CD4-positive, alpha-beta T cell treated with Interleukin-1 beta for 1 hour (primary cell): ENCODE measurements around the gene MORN3.
A peak's percentile ranks its signal among the peaks of the same experiment; 100 is the strongest.
"Not testable (repeated sequence)": the region's sequence is repeated elsewhere in the genome, so short reads cannot be mapped to it uniquely, and the experiment has no call there.

Source experiments
- DNase-seq, 2 donors: peaks; one replicate each; pipeline ENCODE4 v3.0.0-alpha.2; 2020 to 2022

MORN3 gene

GRCh38 chr12:121688966-121689365 lies 19.5 kb upstream of the MORN3 start:
- DNase-seq: no peak

DNA sequence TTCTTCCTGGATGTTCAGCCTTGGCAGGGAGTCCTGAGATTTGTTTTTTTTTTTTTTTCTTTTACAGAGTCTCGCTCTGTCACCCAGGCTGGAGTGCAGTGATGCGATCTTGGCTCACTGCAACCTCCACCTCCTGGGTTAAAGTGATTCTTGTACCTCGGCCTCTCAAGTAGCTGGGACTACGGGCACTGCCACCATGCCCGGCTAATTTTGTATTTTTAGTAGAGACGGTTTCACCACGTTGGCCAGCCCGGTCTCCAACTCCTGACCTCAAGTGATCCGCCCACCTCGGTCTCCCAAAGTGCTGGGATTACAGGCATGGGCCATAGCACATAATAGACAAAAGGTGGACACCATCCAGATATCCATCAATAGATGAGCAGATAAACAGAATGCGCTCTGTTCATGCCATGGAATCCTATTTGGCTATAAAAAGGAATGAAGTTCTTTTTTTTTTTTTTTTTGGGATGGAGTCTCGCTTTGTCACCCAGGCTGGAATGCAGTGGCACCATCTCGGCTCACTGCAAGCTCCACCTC lies 10.3 kb upstream of the MORN3 start:
- DNase-seq: not testable (repeated sequence)

- no peak for DNase-seq
Measured at GRCh38 chr12:121678716-121679300, 9.4 kb upstream of the MORN3 start.

GRCh38 chr12:121678305-121678704 lies 8.9 kb upstream of the MORN3 start:
- DNase-seq: no peak

DNA sequence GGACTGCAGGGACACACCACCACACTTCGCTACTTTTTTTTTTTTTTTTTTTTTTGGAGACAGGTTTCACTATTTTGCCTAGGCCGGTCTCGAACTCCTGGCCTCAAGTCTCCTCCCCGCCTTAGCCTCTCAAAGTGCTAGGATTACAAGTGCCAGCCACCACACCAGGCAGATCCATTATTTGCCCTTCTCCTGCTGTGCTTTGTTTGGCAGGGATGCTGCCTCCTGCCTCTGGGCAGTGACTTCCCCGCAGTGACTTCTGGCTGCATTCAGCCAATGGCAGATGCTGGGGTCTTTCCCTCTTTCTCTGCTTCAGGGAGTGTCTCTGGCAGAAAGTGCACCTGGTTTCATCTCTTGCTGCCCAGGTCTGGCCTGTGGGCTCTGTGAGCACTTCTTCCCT lies 6.7 kb upstream of the MORN3 start:
- no peak for DNase-seq

DNA sequence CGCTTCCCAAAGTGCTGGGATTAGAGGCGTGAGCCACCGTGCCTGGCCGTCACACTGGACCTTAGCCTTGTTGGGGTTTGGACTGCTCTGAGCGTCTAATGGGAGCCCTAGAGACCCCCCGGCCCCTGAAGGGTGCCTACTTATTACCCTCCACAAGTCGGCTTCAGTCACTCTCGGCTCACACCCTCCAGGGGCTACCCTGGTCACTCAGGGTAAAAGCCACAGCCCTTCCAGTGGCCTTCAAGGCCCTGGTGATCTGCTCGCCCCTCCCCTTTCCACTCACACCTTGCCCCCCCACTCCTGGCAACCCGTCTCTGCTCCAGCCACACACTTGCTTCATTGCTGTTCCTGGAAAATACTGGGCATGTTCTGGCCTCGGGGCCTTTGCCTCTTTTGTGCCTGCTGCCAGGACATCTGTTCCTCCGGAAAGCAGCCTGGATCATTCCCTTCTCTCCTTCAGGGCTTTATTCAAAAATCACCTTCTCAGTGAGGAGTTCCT lies 3.6 kb upstream of the MORN3 start:
- peak in 1 of 2 donors; percentile 13 for DNase-seq

DNA sequence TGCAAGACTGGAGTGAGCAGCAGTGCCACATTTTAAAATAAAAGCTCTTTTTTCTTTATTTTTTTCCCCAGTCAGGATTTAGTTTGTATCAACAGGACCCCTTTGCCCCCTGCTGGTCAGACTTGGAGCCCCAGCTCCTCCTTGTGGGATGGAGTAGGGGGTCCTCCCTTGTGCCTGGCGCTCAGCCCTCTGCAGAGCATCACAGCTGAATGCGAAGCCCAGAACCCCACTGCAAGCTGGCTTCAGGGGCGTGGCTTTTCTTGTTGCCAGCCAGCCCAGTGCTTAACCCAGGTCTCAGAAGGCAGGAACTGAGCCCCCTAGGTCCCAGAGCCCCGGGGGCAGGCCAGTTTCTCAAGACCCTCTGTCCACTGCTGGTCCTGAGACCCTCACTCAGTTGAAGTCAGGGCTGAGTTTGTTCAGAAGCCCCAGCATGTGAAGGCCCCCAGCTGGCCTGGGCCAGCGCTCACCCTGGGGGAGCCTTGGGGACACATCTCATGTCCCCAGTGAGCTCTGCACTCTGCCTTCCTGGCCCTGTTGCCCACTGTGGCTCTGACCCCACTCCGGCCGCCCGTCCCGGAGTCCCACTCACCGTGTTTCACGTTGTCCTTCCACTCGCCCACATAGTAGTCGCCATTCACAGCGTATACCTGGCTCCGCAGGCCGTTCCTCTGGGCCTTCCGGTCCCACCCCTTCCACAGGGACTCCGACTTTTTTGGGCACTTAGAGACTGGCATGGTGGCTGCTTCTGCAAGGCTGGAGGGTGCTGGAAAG lies 519 bp downstream of the MORN3 start:
- DNase-seq: peak; percentile 58 to 67

GRCh38 chr12:121666829-121667228 lies 2.6 kb downstream of the MORN3 start:
- DNase-seq: not testable (repeated sequence)

- no peak for DNase-seq
Measured at GRCh38 chr12:121663610-121663929, 5.9 kb downstream of the MORN3 start.

DNA sequence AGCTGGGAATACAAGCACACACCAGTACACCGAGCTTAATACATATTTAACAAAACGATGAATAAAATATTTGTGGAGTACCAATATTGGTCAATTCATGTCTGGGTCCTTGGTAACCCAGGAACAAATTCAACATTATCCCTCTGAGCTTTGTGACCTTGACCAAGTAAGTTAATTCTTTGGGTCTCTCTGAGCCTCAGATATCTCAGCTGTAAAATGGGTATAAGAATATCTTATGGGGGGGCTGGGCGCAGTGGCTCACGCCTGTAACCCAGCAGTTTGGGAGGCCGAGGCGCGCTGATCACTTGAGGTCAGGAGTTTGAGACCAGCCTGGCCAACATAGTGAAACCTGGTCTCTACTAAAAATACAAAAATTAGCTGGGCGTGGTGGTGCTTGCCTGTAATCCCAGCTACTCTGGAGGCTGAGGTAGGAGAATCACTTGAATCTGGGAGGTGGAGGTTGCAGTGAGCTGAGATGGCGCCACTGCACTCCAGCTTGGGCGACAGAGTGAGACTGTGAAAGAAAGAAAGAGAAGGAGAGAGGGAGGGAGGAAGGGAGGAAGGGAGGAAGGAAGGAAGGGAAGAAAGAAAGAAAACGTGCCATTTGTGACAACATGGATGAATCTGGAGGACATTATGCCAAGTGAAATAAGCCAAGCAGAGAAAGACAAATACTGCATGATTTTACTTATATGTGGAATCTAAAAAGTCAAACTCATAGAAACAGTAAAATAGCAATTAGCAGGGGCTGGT lies 7.9 kb downstream of the MORN3 start:
- not testable (repeated sequence) for DNase-seq

DNA sequence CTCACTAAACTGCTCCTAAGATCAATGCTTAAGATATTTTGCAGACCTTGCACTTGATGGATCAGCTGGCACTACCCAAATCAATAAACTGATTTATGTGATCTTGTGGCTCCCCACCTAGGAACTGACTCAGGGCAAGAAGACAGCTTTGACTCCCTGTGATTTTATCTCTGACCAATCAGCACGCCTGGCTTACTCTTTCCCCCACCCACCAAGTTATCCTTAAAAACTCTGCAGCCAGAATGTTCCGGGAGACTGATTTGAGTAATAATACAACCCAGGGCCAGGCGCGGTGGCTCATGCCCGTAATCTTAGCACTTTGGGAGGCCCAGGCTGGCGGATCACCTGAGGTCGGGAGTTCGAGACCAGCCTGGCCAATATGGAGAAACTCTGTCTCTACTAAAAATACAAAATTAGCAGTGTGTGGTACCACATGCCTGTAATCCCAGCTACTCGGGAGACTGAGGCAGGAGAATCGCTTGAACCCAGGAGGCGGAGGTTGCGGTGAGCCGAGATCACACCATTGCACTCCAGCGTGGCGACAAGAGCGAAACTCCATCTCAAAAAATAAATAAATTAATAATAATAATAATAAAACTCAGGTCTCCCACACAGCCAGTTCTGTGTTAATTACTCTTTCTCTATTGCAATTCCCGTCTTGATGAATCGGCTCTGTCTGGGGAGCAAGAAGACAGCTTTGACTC lies 12.0 kb downstream of the MORN3 start:
- DNase-seq: no peak

DNA sequence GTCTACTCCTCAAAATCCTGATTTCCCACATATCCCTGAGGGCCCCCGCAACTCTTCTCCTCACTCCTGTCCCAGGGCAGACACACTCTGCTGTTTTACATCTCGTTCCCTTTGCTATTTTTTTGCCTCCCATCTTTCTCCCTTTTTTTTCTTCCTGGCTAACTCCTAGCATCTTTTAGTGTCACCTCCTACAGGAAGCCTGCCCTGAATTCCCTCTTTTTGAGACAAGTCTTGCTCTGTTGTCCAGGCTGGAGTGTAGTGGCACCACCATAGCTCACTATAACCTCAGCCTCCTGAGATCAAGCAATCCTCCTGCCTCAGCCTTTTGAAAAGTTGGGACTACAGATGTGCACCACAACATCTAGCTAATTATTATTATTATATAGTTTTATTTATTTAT lies 13.3 kb downstream of the MORN3 start:
- DNase-seq: no peak

- DNase-seq: no peak
Measured at GRCh38 chr12:121653999-121654398, 15.5 kb downstream of the MORN3 start.

GRCh38 chr12:121652767-121653497 lies 16.5 kb downstream of the MORN3 start:
- DNase-seq: no peak

GRCh38 chr12:121651320-121651719 lies 18.1 kb downstream of the MORN3 start:
- DNase-seq: no peak

- DNase-seq: peak; percentile 39 to 59
Measured at GRCh38 chr12:121649819-121650353, 19.6 kb downstream of the MORN3 start.

DNA sequence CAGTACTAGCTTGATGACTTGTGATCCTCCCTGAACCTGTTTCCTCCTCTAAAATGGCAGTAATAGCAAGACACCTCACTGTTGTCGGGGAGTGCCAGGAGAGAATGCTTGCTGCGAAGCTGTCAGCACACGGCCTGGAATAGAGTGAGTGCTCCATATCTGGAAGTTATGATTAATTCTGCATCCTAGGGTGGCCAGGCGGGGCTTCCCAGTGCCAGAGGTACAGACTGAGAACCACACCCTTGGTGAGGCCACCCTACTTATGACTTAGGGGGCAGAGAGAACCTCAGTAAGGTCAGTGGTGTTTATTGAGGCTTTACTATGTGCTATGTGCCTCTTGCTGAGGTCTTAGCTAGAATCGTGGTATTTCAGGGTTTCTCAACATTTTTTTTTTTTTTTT lies 20.1 kb downstream of the MORN3 start:
- DNase-seq: no peak

GRCh38 chr12:121648458-121649028 lies 20.9 kb downstream of the MORN3 start:
- DNase-seq: no peak

DNA sequence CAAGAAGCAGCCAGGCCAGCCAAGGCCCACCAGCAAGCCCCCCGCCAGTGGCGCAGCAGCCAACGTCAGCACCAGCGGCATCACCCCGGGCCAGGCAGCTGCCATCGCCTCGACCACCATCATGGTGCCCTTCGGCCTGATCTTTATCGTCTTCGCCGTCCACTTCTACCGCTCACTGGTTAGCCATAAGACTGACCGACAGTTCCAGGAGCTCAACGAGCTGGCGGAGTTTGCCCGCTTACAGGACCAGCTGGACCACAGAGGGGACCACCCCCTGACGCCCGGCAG lies 28.2 kb downstream of the MORN3 start:
- DNase-seq: no peak

GRCh38 chr12:121638298-121639202 lies 30.9 kb downstream of the MORN3 start:
- DNase-seq: no peak
